HEK293 (cell line): ENCODE data around the gene AKAP8L.
A peak's percentile ranks its signal among the peaks of the same experiment; 100 is the strongest.

Source experiments
- CTCF ChIA-PET: fragments of 350-600 bp; formaldehyde crosslinking; extraction: SDS; loops from one replicate; lab custom pipeline; 2021; ENCODE audit warnings: antibody characterized with exemption; lab: Yijun Ruan, JAX
- POLR2A ChIA-PET: fragments of 300-600 bp; formaldehyde crosslinking; extraction: SDS; loops from one replicate; lab custom pipeline; 2020; ENCODE audit warnings: antibody characterized with exemption, inconsistent platforms; lab: Yijun Ruan, JAX
- H3K27ac ChIP-seq: fragments of 200-500 bp; sonication (Bioruptor generic); 2 replicates; pipeline ENCODE4 v1.5.1; 2014; ENCODE audit warnings: low read depth, low read length, control low read depth, inconsistent platforms; ENCODE audit errors: extremely low read depth
- H3K36me3 ChIP-seq, 2 experiments: fragments of 200-500 bp in 1 of 2; sonication (Bioruptor generic) in 1 of 2; 1 replicate in 1 of 2; 2 replicates in 1 of 2; pipeline ENCODE4 v1.5.1; 2014 to 2017; ENCODE audit warnings: inconsistent platforms in 2 of 2, low read length in 2 of 2; ENCODE audit not compliant: control insufficient read depth in 2 of 2, insufficient read depth in 1 of 2
- H3K4me1 ChIP-seq: fragments of 200-500 bp; sonication (Bioruptor generic); 2 replicates; pipeline ENCODE4 v1.5.1; 2014; ENCODE audit warnings: mild to moderate bottlenecking, low read length, inconsistent platforms; ENCODE audit not compliant: control insufficient read depth, insufficient read depth
- H3K4me3 ChIP-seq: 2 replicates; pipeline ENCODE4 v1.5.1; 2011; ENCODE audit warnings: low read depth, mild to moderate bottlenecking, control low read depth, low read length, moderate library complexity
- H3K9me3 ChIP-seq: fragments of 200-500 bp; sonication (Bioruptor generic); 2 replicates; pipeline ENCODE4 v1.5.1; 2014; ENCODE audit warnings: low read depth, low read length, inconsistent platforms; ENCODE audit not compliant: control insufficient read depth, insufficient read depth
- ATF2 ChIP-seq: fragments of 450-650 bp; formaldehyde crosslinking; IDR thresholded peaks from 2 replicates; pipeline ENCODE4 v1.5.1; 2016; ENCODE audit warnings: missing biosample characterization, missing genetic modification characterization, low read depth
- EGR2 ChIP-seq: fragments of 450-650 bp; formaldehyde crosslinking; IDR thresholded peaks from 2 replicates; pipeline ENCODE4 v1.5.1; 2016; ENCODE audit warnings: low read depth, missing biosample characterization, missing genetic modification characterization
- SCRT2 ChIP-seq: fragments of 450-650 bp; formaldehyde crosslinking; IDR thresholded peaks from 2 replicates; pipeline ENCODE4 v1.5.1; 2016; ENCODE audit warnings: missing biosample characterization, missing genetic modification characterization
- ZNF174 ChIP-seq: fragments of 450-650 bp; formaldehyde crosslinking; IDR thresholded peaks from 2 replicates; pipeline ENCODE4 v1.5.0; 2017; ENCODE audit warnings: missing biosample characterization, mild to moderate bottlenecking, missing genetic modification characterization
- ZNF221 ChIP-seq: fragments of 450-650 bp; formaldehyde crosslinking; IDR thresholded peaks from 2 replicates; pipeline ENCODE4 v1.5.1; 2017; ENCODE audit warnings: missing biosample characterization, missing genetic modification characterization, borderline replicate concordance
- ZNF239 ChIP-seq: fragments of 450-650 bp; formaldehyde crosslinking; IDR thresholded peaks from 2 replicates; pipeline ENCODE4 v1.5.1; 2016; ENCODE audit warnings: missing biosample characterization, missing genetic modification characterization
- ZNF398 ChIP-seq: fragments of 450-650 bp; formaldehyde crosslinking; IDR thresholded peaks from 2 replicates; pipeline ENCODE4 v1.5.1; 2017; ENCODE audit warnings: missing biosample characterization, missing genetic modification characterization
- ZNF416 ChIP-seq: fragments of 450-650 bp; formaldehyde crosslinking; IDR thresholded peaks from 2 replicates; pipeline ENCODE4 v1.5.1; 2016; ENCODE audit warnings: missing biosample characterization, missing genetic modification characterization
- ZNF530 ChIP-seq: fragments of 450-650 bp; formaldehyde crosslinking; IDR thresholded peaks from 2 replicates; pipeline ENCODE4 v1.5.1; 2016; ENCODE audit warnings: low read depth, missing biosample characterization, missing genetic modification characterization
- ZNF548 ChIP-seq: fragments of 450-650 bp; formaldehyde crosslinking; IDR thresholded peaks from 2 replicates; pipeline ENCODE4 v1.5.1; 2016; ENCODE audit warnings: missing biosample characterization, missing genetic modification characterization
- ZNF555 ChIP-seq: fragments of 450-650 bp; formaldehyde crosslinking; conservative IDR thresholded peaks from 2 replicates; pipeline ENCODE4 v1.5.1; 2017; ENCODE audit warnings: missing biosample characterization, mild to moderate bottlenecking, missing genetic modification characterization, inconsistent platforms
- ZNF704 ChIP-seq: fragments of 450-650 bp; formaldehyde crosslinking; IDR thresholded peaks from 2 replicates; pipeline ENCODE4 v1.5.1; 2016; ENCODE audit warnings: missing biosample characterization, missing genetic modification characterization
- ZNF768 ChIP-seq: fragments of 450-650 bp; formaldehyde crosslinking; IDR thresholded peaks from 2 replicates; pipeline ENCODE4 v1.5.1; 2018; ENCODE audit warnings: missing biosample characterization, mild to moderate bottlenecking, missing genetic modification characterization
- ZSCAN30 ChIP-seq: fragments of 450-650 bp; IDR thresholded peaks from 2 replicates; pipeline ENCODE4 v1.5.1; 2018; ENCODE audit warnings: missing biosample characterization, mild to moderate bottlenecking, missing genetic modification characterization, moderate library complexity
- TF ChIP-seq, protein P1 (sequence below): fragments of 450-650 bp; formaldehyde crosslinking; IDR thresholded peaks from 2 replicates; pipeline ENCODE4 v1.5.1; 2016; ENCODE audit warnings: missing biosample characterization, missing genetic modification characterization

Gene AKAP8L

GRCh38 chr19:15374796-15375440, 43.9 kb downstream of the AKAP8L start:
- no peak overlapping the region for H3K4me3 ChIP-seq
- no peaks in the 10 kb centered on the region for H3K9me3 ChIP-seq
- CTCF ChIA-PET = interaction anchor here (0.6 kb wide), 2 partner anchors 34 to 180 kb away, joined by 3 to 5 read pairs; no protein-coding TSS in a partner anchor
- peaks cover 12 to 51% of the 10 kb centered on the region in 2 experiments for H3K36me3 ChIP-seq
- no peak overlapping the region for H3K27ac ChIP-seq
- POLR2A ChIA-PET = interaction anchor here (0.5 to 0.7 kb wide), 3 partner anchors 24 to 43 kb away, joined by 3 to 7 read pairs (median 6); partner anchors contain the start of gene BRD4
- TF ChIP-seq ZNF416 (tag by site-specific recombination) (no peak), EGR2 (tag by site-specific recombination) (no peak), SCRT2 (no peak), ZNF768 (tag by site-specific recombination) (no peak)
- 0 out of 2 replicates have a peak, but pooled peaks cover 3% of the 10 kb centered on the region for H3K4me1 ChIP-seq

GRCh38 chr19:15374105-15374651, 44.6 kb downstream of the AKAP8L start:
- Histone ChIP-seq H3K9me3 (no peaks in the 10 kb centered on the region), H3K4me1 (0 out of 2 replicates have a peak, but pooled peaks cover 3% of the 10 kb centered on the region), H3K36me3 (peaks cover 12 to 59% of the 10 kb centered on the region in 2 experiments), H3K27ac (no peak overlapping the region), H3K4me3 (no peak overlapping the region)
- CTCF ChIA-PET = no interaction called here
- no peak for TF ChIP-seq ZNF704 (tag by site-specific recombination)
- no peak for TF ChIP-seq ZNF221 (tag by site-specific recombination)
- TF ChIP-seq, protein P1, sequence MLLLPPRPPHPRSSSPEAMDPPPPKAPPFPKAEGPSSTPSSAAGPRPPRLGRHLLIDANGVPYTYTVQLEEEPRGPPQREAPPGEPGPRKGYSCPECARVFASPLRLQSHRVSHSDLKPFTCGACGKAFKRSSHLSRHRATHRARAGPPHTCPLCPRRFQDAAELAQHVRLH (tag by site-specific recombination) = no peak
- no peak for TF ChIP-seq ZNF548 (tag by site-specific recombination)
- TF ChIP-seq ZSCAN30 (tag by site-specific recombination) = no peak
- no peak for TF ChIP-seq ZNF555 (tag by site-specific recombination)
- no peak for TF ChIP-seq ZNF239 (tag by site-specific recombination)
- TF ChIP-seq ZNF398 (tag by site-specific recombination) = no peak
- TF ChIP-seq ZNF530 = no peak
- no peak for TF ChIP-seq ZNF174
- POLR2A ChIA-PET = interaction anchor here (0.5 kb wide), 1 partner anchor 23 kb away, joined by 6 read pairs; no protein-coding TSS in a partner anchor

DNA sequence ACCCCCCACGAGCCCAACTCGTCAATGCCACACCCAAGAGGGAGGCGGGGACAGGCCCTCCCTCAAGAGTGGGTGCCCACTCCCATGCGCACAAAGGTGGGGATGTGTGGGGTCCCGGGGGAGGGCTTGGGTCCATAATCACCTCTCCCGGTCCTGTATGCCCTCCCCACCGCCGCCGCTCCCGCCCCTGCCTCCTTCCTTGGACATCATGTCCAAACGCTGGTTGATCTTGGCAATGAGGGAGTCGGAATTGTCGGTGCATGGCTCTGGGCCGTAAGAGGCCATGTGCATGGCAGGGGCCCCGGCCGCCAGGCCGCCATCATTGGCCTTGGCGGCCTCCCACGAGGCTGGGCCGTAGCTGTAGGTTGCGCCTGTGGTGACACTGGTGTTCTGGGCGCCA, 45.1 kb downstream of the AKAP8L start:
- ChIA-PET CTCF (interaction anchor here (0.6 kb wide), 1 partner anchor 1077 kb away, joined by 6 read pairs; no protein-coding TSS in a partner anchor), POLR2A (no interaction called here)
- H3K36me3 ChIP-seq = peaks cover 12 to 64% of the 10 kb centered on the region in 2 experiments
- 0 out of 2 replicates have a peak, but pooled peaks cover 3% of the 10 kb centered on the region for H3K4me1 ChIP-seq
- H3K27ac ChIP-seq = no peak overlapping the region
- no peak overlapping the region for H3K4me3 ChIP-seq
- TF ChIP-seq ATF2 (tag by site-specific recombination) (no peak), EGR2 (tag by site-specific recombination) (peak; percentile 31; the same call in 1 of the 2 replicates)
- no peaks in the 10 kb centered on the region for H3K9me3 ChIP-seq
